HepG2 (cell line): ENCODE data around the gene FAM193A. TPM values are rescaled to one million over a fixed set of nuclear protein-coding genes. Genes with fewer than 3 reads are reported as not detected.

ENCODE experiments used
- AHR ChIP-seq: IDR thresholded peaks from 2 replicates; pipeline ENCODE4 v1.6.1; 2018; ENCODE audit warnings: missing genetic modification reagents, missing compliant biosample characterization
- ARID2 ChIP-seq: sonication (generic); formaldehyde crosslinking; IDR thresholded peaks from 2 replicates; pipeline ENCODE4 v1.8.1; 2022; ENCODE audit warnings: mild to moderate bottlenecking, missing genetic modification reagents, borderline replicate concordance
- EHMT2 ChIP-seq: fragments of 200-600 bp; sonication (generic); IDR thresholded peaks from 2 replicates; pipeline ENCODE4 v1.7.0; 2017; ENCODE audit warnings: antibody characterized with exemption, low read depth, low read length, borderline replicate concordance
- HNF4A ChIP-seq: sonication (generic); formaldehyde crosslinking; IDR thresholded peaks from 2 replicates; pipeline ENCODE4 v1.4.0; 2020; ENCODE audit warnings: missing genetic modification reagents
- NR2C2 ChIP-seq: sonication (generic); formaldehyde crosslinking; IDR thresholded peaks from 2 replicates; pipeline ENCODE4 v1.4.0; 2020; ENCODE audit warnings: missing genetic modification reagents, mild to moderate bottlenecking, moderate library complexity, borderline replicate concordance
- SP2 ChIP-seq: sonication (generic); formaldehyde crosslinking; IDR thresholded peaks from 2 replicates; pipeline ENCODE4 v1.5.1; 2020; ENCODE audit warnings: mild to moderate bottlenecking, missing genetic modification reagents
- TRIM24 ChIP-seq: sonication (generic); formaldehyde crosslinking; IDR thresholded peaks from 2 replicates; pipeline ENCODE4 v1.8.0; 2022; ENCODE audit warnings: mild to moderate bottlenecking, missing genetic modification reagents
- ZFY ChIP-seq: sonication (generic); formaldehyde crosslinking; IDR thresholded peaks from 2 replicates; pipeline ENCODE4 v1.4.0; 2020; ENCODE audit warnings: missing genetic modification reagents
- ZNF101 ChIP-seq: sonication (generic); formaldehyde crosslinking; IDR thresholded peaks from 2 replicates; pipeline ENCODE4 v1.4.0; 2020; ENCODE audit warnings: mild to moderate bottlenecking, low read depth, missing genetic modification reagents, borderline replicate concordance
- ZNF878 ChIP-seq: sonication (generic); formaldehyde crosslinking; IDR thresholded peaks from 2 replicates; pipeline ENCODE4 v1.8.1; 2023; ENCODE audit warnings: mild to moderate bottlenecking, missing genetic modification reagents, moderate library complexity
- polyA plus RNA-seq, 8 experiments: library from polyadenylated mRNA; depleted of rRNA in 3 of 8; stranded (reverse) in 7 of 8; unstranded in 1 of 8; fragments of >200 nt; fragmentation: Illumina TruSeq in 4 of 8; extraction: Trizol in 4 of 8; gene quantifications; 2 replicates each; pipeline versions ENCODE4 v1.2.1 to v1.2.3, GENCODE V29; 2011 to 2016; ENCODE audit warnings: low read depth in 4 of 8, missing spikeins in 1 of 8, mixed read lengths in 1 of 8; ENCODE audit not compliant: insufficient read depth in 1 of 8
- total RNA-seq, 5 experiments: library from RNA; depleted of rRNA; stranded (reverse); fragments of >200 nt; fragmentation: Illumina TruSeq; extraction: Trizol; gene quantifications; 2 replicates each; pipeline ENCODE4 v1.2.3, GENCODE V29; 2016; ENCODE audit warnings: low read depth in 1 of 5
- TF ChIP-seq, protein P1 (sequence below): sonication (generic); formaldehyde crosslinking; IDR thresholded peaks from 2 replicates; pipeline ENCODE4 v1.9.0; 2021; ENCODE audit warnings: missing genetic modification reagents, mild to moderate bottlenecking, borderline replicate concordance
- TF ChIP-seq, protein P2 (sequence below): sonication (generic); formaldehyde crosslinking; IDR thresholded peaks from 2 replicates; pipeline ENCODE4 v1.5.0; 2020; ENCODE audit warnings: missing genetic modification reagents, mild to moderate bottlenecking, borderline replicate concordance
- TF ChIP-seq, protein P3 (sequence below): sonication (generic); formaldehyde crosslinking; IDR thresholded peaks from 2 replicates; pipeline ENCODE4 v1.4.0; 2020; ENCODE audit warnings: missing genetic modification reagents
- TF ChIP-seq, protein P4 (sequence below): sonication (generic); formaldehyde crosslinking; IDR thresholded peaks from 2 replicates; pipeline ENCODE4 v1.8.0; 2022; ENCODE audit warnings: low read depth, missing genetic modification reagents

Gene FAM193A
- total and polyA plus RNA-seq, 2 of the 13 experiments (the other 11 are each of a cell fraction or from before 2014, with no cell fraction given): 5.7 to 8.7 TPM

DNA sequence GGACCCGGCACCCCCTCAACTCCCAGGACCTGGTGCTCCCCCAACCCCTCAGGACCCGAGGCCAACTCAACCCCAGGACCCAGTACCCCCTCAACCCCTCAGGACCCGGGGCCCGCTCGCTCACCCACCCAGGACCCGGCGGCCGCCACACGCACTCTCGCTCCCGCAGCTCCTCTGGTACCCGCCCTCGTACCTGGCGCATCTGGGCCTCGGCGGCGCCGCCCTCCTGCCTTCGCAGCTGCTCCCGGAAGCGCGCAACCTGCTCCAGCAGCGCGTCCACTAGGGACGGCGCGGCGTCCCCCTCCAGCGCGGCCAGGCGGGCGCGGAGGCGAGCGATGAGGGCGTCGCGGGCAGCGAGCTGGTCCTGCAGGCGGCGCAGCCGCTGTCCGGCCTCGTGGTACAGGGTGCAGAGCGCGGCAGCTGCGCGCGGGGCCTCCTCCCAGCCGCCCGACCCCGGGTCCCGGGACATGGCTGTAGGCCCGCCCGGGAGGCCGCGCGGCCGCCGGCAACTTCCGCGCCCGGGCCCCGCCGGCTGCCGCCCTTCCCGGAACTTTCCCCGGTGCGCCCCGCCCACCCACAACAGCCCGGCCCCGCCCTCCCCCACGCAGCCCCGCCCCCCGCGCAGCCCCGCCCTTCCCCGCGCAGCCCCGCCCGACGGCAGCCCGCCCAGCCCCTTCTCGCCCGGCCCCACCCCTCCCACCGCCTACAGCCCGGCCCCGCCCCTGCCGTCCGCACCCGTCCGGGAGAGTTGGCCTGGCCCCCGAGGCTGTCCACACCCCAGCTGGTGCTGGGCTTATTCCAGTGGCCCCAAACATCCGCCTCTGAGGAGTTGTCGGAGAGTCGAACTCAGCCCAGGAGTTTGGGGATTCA is 219.6 kb downstream of the FAM193A start, which contains the start of gene TNIP2 (continued):
- TF ChIP-seq SP2 (CRISPR knock-in tag) (no peak), ZNF101 (CRISPR knock-in tag) (peak; percentile 25; the same call in 1 of the 2 replicates), HNF4A (no peak), ZFY (peak; percentile 96), ARID2 (CRISPR knock-in tag) (no peak; the same call in 1 of the 2 replicates), ZNF878 (CRISPR knock-in tag) (no peak), AHR (no peak), TRIM24 (CRISPR knock-in tag) (no peak), EHMT2 (no peak), NR2C2 (peak; percentile 54; the same call in 1 of the 2 replicates)
- TF ChIP-seq, protein P1, sequence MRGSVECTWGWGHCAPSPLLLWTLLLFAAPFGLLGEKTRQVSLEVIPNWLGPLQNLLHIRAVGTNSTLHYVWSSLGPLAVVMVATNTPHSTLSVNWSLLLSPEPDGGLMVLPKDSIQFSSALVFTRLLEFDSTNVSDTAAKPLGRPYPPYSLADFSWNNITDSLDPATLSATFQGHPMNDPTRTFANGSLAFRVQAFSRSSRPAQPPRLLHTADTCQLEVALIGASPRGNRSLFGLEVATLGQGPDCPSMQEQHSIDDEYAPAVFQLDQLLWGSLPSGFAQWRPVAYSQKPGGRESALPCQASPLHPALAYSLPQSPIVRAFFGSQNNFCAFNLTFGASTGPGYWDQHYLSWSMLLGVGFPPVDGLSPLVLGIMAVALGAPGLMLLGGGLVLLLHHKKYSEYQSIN: no peak
- TF ChIP-seq, protein P2, sequence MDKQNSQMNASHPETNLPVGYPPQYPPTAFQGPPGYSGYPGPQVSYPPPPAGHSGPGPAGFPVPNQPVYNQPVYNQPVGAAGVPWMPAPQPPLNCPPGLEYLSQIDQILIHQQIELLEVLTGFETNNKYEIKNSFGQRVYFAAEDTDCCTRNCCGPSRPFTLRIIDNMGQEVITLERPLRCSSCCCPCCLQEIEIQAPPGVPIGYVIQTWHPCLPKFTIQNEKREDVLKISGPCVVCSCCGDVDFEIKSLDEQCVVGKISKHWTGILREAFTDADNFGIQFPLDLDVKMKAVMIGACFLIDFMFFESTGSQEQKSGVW (CRISPR knock-in tag): no peak
- TF ChIP-seq, protein P3, sequence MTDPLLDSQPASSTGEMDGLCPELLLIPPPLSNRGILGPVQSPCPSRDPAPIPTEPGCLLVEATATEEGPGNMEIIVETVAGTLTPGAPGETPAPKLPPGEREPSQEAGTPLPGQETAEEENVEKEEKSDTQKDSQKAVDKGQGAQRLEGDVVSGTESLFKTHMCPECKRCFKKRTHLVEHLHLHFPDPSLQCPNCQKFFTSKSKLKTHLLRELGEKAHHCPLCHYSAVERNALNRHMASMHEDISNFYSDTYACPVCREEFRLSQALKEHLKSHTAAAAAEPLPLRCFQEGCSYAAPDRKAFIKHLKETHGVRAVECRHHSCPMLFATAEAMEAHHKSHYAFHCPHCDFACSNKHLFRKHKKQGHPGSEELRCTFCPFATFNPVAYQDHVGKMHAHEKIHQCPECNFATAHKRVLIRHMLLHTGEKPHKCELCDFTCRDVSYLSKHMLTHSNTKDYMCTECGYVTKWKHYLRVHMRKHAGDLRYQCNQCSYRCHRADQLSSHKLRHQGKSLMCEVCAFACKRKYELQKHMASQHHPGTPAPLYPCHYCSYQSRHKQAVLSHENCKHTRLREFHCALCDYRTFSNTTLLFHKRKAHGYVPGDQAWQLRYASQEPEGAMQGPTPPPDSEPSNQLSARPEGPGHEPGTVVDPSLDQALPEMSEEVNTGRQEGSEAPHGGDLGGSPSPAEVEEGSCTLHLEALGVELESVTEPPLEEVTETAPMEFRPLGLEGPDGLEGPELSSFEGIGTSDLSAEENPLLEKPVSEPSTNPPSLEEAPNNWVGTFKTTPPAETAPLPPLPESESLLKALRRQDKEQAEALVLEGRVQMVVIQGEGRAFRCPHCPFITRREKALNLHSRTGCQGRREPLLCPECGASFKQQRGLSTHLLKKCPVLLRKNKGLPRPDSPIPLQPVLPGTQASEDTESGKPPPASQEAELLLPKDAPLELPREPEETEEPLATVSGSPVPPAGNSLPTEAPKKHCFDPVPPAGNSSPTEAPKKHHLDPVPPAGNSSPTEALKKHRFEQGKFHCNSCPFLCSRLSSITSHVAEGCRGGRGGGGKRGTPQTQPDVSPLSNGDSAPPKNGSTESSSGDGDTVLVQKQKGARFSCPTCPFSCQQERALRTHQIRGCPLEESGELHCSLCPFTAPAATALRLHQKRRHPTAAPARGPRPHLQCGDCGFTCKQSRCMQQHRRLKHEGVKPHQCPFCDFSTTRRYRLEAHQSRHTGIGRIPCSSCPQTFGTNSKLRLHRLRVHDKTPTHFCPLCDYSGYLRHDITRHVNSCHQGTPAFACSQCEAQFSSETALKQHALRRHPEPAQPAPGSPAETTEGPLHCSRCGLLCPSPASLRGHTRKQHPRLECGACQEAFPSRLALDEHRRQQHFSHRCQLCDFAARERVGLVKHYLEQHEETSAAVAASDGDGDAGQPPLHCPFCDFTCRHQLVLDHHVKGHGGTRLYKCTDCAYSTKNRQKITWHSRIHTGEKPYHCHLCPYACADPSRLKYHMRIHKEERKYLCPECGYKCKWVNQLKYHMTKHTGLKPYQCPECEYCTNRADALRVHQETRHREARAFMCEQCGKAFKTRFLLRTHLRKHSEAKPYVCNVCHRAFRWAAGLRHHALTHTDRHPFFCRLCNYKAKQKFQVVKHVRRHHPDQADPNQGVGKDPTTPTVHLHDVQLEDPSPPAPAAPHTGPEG (CRISPR knock-in tag): peak; percentile 84
- TF ChIP-seq, protein P4, sequence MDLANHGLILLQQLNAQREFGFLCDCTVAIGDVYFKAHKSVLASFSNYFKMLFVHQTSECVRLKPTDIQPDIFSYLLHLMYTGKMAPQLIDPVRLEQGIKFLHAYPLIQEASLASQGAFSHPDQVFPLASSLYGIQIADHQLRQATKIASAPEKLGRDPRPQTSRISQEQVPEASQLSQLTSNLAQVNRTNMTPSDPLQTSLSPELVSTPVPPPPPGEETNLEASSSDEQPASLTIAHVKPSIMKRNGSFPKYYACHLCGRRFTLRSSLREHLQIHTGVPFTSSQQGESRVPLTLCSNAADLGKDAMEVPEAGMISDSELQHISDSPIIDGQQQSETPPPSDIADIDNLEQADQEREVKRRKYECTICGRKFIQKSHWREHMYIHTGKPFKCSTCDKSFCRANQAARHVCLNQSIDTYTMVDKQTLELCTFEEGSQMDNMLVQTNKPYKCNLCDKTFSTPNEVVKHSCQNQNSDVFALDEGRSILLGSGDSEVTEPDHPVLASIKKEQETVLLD (CRISPR knock-in tag): peak; percentile 95
